Measurements from ENCODE around the gene PRKCE.

GRCh38 chr2:45833301-45833967 is 182.0 kb downstream of the PRKCE start:
- TF ChIP-seq CTCF (IDR thresholded peaks at IDR 0.05) (no peak), POLR2A (IDR thresholded peaks at IDR 0.05) (no peak)

Measured in sigmoid colon (tissue), 3 donors.